NCI-H146 treated with DMSO at 0.1 percent for 48 hours (cell line): ENCODE measurements around the gene MBOAT2.

Experiments
- DNase-seq: peaks from one replicate; lab custom pipeline; 2025; ENCODE audit not compliant: unreplicated experiment; lab: John Stamatoyannopoulos, UW

MBOAT2 gene

DNA sequence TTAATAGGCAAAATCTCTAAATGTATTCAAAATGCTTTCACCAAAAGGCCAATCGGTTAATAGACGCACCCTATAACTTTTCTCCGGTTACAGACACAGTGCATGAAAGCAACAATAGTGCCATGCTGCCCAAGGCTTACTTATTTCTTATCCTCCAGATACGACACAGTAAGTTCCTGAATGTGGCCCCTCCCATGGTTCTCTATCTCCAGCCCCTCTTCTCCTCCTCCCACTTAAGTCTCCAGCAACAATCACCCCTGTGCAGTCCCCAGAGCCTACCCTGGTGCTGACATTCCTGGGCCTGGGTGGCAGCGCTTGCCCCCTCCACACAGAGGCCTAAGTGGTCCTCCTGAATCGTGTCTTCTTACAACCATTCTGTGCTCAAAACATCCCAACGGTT lies 169.6 kb downstream of the MBOAT2 start:
- DNase-seq, result no peak

DNA sequence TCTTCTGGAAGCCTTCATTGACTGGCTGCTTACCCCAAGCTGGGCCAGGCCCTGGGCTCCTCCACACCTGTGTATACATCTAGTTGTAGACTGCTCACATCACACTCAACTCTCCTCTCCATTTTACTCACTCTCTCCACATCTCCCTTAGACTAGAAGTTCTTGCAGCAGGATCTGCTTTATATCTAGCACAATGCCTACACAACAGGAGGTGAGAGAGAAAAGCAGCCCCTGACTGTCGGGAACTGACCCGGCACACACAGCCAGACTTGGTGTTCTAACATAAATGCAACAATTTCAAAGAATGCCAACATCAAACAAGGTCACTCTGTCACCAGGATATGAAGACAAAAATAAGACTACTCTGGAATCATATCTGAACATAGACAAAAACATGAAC lies 172.0 kb downstream of the MBOAT2 start:
- no peak for DNase-seq

DNA sequence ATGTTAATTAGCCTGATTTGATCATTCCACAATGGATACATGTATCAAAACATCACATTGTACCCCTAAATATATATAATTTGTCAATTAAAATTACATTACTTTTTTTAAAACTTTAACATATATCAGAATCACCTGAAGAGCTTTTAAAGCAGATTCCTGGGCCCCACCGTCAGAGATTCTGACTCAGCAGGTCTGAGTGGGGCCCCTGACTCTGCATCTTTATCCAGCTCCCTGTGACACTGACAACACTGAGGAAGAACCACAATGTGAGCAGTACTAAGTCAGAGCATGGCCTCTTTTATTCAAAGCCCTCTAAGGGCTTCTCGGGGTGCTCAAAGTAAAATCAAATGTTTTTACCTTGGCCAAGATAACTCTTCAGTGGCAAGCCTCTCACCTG lies 175.8 kb downstream of the MBOAT2 start:
- DNase-seq, result no peak

DNA sequence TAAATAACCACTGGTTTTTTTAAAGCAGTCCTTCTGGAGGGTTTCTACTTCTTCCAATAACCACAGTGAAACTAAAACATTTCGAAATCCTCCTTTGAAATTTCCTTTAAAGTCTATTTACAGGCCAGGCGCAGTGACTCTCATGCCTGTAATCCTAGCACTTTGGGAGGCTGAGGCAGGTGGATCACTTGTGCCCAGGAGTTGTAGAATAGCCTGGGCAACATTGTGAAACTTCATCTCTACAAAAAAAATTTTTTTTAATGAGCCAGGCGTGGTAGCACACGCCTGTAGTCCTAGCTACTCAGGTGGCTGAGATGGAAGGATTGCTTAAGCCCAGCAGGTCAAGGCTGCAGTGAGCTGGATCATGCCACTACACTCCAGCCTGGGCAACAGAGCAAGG lies 181.3 kb downstream of the MBOAT2 start:
- no peak for DNase-seq

DNA sequence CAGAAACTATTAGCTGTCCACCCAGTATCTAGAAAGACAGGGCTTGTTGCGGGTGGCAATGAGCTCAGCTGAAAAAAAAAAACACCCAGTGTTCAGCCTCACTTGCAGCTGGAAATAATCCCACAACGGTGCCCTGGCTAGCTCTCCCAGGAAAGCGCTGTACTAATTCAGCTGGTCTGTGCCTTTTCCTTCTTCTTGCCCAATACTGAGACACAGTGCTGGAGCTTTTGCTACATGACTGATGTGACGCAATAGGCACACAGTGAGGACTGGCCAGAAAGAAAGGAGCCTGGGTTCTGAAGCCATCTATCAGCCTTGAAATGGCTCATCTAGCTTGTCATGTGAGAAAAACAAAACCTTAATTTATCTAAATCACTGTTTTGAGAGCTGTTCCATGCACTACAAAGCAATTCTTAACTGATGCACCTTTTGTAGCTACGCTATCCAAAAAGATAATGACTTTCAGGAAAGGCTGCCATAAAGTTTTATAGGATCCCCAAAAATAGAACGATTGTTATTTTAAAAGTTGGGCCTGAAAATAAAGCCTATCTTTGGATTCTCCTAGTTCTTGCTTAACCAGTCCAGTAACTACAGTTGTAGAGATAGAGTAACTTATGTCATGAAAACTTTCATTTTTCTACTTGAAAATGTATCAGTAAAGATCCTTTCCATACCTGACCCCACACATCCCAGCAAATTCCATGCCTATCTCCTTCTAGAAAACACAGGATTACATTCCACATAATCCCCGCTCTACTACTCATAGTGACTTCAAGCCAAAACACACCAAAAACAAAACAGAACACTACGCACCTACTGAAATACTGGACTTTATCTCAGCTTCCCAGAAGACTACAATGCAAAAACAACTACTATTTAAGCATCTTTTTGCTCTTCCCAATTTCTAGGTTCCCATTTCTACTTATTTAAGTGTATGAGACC lies 181.9 kb downstream of the MBOAT2 start:
- DNase-seq, result no peak

DNA sequence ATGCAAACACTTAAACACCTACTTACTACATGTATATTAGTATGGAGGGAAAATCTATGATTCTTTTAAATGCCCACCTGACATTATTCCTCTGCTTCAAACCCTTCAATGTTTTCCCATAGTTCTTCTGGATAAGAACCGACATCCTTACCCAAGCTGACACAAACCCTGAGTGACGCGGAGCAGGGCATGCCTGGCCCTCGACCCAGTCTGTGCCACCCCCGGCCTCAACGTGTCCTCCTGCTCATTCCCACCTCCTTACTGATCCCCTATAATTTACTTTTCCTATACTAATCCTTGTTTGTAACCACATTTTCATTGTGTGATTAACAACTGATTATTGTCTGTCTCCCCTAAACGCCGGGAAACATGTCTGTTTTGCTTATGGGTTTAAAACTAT lies 183.5 kb downstream of the MBOAT2 start:
- DNase-seq, result no peak

DNA sequence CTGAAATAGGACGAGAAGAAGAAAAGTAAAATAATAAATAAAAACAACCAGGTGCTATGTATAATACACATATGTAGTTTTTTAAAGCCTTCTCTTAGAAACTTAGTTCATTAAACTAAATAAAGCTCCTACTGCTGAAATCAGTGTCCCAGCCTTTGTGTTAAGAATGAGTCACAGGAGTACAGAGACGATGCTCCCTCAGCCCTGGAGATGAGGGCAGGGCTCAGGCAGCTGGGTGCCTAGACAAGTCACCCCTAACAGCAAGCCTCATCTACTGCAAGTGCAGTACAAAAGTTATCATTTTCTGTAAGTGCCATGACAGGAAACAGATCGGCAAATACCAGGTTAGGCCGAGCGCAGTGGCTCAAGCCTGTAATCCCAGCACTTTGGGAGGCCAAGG lies 184.3 kb downstream of the MBOAT2 start:
- DNase-seq, result no peak

DNA sequence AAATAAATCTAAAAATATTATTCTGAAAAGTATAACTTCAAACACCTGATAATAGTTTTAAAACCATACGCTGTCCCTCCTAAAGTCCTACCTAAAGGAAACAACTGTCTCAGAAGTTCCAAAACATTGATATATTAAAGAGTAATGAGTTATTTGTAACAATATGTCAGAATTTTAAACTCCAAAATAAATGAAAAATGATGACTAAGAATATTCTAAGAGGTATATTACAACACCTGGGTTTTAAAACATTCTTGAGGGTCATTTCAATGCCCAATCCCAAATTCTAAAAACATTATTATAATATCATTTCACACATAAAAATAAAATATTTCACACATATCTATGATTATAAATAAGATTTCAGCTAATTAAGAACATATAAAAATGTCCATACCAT lies 186.3 kb downstream of the MBOAT2 start:
- DNase-seq, result no peak

DNA sequence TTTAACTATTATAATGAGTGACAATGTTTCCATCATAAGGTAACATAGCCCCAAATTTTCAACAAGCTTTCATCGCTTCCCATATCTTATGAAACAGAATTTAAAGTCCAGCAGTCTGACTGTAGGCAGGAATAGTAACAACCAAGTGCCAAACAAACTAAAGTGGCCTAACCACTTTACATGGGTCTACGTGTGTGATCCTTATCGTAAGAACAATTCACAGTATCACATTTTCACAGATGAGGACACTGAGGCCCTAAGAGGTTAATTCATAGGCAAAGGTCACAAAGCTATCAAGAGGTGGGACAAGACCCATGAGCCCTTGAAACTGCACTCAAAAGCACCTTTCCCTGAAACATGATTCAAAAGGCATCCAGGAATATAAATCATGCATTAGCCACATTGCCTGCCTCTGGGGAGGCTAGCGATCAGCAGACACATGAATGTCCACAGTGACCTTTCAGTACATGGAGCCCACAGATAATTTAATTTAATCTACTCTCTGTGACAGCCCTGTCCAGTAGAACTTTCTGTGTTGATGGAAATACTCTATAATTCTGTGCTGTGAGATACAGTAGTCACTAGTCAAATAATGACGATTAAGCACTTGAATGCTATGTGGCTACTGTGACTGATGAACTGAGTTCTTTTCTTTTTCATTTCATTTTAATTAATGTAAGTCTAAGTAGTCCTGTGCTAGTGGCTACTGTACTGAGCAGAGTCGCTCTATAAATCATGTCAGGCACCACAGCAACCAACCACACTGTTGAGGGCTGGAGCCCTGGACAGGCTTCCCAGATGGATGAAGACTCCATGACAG lies 196.4 kb downstream of the MBOAT2 start:
- DNase-seq, result no peak

DNA sequence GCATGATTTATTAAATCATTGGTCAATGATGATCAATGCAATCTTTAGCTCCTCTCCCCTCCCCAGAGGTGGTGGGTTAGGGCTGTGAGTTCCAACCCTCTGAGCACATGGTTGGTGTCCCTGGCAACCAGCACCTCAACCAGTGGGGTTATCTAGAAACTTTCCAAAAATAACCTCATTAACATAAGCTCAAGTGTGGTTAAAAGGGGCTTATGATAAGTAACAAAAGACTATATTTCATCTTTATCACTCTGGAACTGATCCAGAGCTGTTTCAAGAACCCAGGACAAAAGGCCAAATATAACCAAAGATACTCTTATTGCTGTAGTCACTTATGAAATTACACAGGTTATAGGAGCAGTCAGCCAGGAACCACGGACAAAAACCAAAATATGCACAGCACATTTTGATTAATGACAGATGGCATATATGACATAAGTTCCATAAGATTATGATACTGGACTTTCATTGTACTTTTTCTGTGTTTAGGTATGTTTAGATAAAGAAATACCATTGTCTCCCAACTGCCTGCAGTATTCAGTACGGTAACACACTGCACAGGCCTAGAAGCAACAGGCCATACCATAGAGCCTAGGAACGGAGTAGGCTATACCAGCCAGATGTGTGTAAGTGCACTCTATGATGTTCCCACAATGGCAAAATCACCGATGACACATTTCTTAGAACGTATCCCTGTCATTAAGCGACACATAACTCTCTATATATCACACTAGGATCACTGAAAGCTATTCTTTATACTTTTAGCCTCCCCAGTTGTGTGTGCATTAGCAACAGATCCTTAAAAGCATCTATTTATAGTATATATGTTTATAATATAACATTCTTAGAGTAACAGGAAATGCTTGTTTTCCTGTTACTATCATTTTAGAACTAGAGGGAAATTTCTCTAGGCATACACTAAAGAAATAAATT lies 197.9 kb downstream of the MBOAT2 start:
- DNase-seq, result no peak

DNA sequence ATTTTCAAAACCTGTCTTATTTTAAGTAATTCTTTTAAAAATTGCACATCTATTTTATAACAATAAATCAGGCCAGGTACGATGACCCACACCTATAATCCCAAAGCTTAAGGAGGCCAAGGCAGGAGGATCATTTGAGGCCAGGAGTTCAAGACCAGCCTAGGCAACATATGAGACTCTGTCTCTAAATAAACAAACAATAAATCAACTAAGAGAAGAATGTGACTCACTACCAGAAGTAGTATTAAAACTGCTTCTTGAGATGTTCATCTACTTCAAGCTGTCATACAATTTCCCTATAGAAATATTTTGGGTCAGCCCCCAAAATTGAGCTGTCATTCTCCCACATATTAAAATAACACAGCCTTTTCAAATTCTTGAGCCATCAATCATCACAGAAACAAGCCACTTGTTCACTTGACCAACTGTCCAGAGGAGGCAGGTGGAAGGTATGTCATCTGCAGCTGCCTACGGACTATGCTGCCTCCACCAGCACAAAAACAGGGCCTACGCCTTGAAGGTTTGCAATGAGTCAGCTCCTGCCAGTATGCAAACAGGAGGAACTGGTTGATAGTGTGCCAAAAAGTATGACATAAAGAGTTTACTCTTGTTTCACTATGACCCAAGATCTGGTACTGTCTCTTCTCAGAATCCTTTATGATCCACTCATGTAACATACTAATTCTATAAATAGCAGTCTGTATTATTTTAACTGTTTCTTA lies 199.7 kb downstream of the MBOAT2 start:
- DNase-seq, result peak; percentile 26

DNA sequence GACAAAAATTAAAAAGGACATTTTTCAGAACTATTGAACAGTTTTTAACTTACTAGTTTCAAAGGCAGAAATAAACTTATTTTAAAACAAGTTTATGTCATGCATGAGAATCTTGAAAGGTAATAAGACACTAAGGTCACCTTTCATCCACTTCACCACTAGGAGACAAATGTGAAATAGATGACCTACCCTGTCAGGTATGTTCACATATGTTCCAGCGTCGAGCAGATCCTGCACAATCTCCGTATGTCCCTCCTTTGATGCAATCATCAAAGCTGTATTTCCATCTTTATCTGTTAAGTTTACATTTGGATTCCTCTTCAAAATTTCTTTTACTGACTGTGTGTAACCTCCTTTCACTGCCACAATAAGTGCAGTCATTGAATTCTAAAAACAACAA lies 200.7 kb downstream of the MBOAT2 start:
- DNase-seq, result no peak
